GM19395 (cell line): ENCODE measurements around the gene SPTBN4.
"Not testable (repeated sequence)": the region's sequence is repeated elsewhere in the genome, so short reads cannot be mapped to it uniquely, and the experiment has no call there.

Experiments used
- ATAC-seq: cut with Tn5 transposase; IDR thresholded peaks from one replicate; pipeline ENCODE4 v1.9.1; 2021; ENCODE audit warnings: mild to moderate bottlenecking, moderate library complexity; ENCODE audit not compliant: unreplicated experiment

Gene SPTBN4

DNA sequence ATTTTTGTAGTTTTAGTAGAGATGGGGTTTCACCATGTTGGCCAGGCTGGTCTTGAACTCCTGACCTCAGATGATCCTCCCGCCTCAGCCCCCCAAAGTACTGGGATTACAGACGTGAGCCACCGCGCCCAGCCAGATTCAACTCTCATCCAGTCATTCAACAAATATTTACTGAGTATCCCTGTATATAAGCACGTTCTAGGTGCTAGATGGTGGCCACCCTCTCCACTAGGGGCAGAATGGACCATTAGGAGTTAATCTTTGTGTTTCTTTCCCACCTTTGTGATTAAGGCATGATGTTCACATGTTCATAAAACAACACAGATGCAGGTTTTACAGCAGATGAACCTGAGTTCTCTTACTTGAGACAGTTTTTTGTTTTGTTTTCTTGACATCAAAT is 117.2 kb downstream of the SPTBN4 start:
- ATAC-seq: no peak

DNA sequence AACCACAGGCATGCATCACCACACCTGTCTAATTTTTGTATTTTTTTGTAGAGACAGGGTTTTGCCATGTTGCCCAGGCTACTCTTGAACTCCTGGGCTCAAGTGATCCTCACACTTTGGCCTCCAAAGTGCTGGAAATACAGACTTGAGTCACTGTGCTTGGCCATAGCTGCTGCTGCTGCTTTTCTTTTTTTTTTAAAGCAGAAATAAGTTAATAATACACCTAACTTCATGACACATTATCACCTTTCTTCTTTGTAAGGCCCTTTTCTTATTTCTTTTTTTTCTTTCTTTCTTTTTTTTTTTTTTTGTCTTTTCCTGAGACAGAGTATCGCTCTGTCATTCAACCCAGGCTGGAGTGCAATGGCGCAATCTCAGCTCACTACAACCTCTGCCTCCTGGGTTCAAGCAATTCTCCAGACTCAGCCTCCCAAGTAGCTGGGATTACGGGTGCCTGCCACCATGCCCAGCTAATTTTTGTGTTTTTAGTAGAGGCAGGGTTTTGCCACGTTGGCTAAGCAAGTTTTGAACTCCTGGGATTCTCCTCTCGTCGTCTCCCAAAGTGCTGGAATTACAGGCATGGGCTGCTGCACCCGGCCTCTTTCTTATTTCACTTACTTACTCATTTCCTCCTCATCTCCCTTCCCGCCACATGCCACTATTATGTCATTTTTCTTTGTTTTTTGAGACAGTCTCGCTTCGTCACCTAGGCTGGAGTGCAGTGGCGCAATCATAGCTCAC is 118.6 kb downstream of the SPTBN4 start:
- ATAC-seq: no peak

DNA sequence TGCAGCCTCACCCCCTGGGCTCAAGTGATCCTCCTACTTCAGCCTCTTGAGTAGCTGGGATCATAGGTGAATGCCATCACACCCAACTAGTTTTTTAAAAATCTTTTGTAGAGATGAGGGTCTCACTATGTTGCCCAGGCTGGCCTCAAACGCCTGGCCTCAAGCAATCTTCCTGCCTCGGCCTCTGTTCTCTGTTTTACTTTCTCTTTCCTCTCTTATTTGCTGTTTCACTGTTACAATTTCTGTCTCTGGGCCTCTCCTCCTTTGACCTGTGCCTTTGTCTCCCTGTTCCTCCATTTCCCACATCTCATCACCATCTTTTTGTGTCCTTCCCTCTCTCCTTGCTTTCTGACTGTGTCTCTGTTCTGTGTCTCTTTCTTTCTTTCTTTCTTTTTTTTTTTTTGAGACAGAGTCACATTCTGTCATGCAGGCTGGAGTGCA is 119.2 kb downstream of the SPTBN4 start:
- no peak for ATAC-seq

DNA sequence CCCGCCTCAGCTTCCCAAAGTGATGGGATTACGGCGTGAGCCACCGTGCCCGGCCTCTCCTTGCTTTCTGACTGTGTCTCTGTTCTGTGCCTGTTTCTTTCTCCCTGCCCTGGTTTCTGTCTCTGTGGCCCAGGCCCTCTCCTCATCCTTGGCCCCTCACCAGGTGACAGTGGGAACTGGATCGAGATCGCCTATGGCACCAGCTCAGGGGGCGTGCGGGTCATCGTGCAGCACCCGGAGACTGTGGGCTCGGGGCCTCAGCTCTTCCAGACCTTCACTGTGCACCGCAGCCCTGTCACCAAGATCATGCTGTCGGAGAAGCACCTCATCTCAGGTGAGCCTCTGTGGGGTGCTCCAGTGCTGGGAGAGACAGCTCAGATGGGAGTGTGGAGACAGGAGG is 119.8 kb downstream of the SPTBN4 start:
- no peak for ATAC-seq

DNA sequence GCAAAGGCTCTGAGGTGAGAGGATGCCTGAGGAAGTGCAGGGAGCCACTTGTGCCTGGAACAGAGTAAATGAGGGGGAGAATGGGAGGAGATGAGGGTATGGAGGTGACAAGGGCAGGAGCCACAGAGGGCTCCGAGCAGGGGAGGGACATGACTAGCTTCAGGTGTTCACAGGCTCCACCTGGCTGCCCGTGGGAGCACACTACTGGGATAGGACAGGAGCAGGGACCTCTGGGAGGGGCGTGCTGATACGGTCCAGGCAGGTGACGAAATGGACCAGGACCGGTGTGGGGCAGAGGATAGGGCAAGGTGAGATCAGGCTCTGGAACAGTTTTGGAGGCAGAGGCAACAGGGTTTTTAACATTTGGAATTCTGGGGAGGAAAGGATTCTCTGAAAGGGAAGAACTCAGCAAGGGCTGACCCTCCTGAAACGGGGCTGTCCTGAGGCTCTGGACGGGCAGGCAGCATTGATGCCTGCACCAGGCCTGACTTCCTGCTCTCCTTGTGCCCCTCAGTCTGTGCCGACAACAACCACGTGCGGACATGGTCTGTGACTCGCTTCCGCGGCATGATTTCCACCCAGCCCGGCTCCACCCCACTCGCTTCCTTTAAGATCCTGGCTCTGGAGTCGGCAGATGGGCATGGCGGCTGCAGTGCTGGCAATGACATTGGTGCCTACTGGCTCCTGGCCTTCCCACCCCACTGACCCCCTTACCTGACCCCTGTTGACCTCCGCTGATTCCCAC is 121.5 kb downstream of the SPTBN4 start:
- ATAC-seq: no peak

DNA sequence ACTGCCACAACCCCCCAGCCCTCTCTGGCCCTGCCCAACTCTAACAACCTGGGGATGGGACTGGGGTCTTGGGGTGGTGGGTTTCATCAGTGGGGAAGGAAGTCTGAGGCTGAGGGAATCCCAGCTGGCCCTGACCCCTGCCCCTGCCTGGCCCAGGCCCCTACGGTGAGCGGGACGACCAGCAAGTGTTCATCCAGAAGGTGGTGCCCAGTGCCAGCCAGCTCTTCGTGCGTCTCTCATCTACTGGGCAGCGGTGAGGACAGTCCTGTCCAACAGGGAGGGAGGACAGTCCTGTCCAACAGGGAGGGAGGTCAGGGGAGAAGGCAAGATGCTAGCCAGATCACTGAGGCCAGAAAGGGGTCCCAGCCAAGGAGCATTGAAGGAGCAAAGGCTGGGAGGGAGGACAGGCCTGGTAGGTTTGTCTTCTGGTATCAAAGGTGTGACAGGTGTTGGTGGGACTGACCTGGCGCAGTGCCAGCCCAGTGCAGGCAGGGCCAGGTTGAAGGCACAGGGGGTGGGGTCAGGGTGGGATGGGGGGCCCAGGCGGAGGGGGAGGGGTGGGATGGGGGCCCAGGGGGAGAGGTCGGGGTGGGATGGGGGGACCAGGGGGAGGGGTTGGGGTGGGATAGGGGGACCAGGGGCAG is 122.2 kb downstream of the SPTBN4 start:
- no peak for ATAC-seq

DNA sequence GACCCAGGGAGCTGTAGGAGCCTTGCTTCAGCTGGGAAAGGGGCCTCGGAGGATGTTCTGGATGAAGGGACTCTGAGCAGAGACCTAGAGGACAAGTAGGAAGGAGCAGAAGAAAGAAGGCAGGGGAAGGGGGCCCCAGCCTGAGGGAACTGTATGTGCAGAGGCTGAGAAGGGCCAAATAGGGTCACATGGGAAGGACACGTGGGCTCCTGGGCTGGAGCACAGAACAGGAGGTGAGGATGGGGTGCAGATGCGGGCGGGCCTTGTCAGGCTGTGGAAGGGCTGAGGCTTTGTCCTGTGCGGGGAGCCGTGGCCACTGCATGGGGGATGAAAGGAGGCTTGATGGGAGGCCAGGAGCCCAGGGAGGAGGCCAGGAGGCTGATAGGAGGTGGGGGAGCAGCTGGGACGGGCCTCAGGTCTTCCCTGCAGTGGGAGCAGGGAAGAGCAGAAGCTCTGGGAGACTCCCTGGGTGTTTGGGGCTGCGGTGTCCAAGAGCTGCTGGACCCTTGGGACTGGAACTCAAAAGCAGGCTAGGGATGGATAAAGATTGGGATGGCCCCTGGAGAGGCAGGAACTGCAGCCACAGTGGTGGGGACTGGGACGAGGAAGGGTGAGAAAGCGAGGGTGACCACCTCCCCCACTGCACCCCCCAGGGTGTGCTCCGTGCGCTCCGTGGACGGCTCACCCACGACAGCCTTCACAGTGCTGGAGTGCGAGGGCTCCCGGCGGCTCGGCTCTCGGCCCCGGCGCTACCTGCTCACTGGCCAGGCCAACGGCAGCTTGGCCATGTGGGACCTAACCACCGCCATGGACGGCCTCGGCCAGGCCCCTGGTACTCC is 123.0 kb downstream of the SPTBN4 start:
- ATAC-seq: no peak

DNA sequence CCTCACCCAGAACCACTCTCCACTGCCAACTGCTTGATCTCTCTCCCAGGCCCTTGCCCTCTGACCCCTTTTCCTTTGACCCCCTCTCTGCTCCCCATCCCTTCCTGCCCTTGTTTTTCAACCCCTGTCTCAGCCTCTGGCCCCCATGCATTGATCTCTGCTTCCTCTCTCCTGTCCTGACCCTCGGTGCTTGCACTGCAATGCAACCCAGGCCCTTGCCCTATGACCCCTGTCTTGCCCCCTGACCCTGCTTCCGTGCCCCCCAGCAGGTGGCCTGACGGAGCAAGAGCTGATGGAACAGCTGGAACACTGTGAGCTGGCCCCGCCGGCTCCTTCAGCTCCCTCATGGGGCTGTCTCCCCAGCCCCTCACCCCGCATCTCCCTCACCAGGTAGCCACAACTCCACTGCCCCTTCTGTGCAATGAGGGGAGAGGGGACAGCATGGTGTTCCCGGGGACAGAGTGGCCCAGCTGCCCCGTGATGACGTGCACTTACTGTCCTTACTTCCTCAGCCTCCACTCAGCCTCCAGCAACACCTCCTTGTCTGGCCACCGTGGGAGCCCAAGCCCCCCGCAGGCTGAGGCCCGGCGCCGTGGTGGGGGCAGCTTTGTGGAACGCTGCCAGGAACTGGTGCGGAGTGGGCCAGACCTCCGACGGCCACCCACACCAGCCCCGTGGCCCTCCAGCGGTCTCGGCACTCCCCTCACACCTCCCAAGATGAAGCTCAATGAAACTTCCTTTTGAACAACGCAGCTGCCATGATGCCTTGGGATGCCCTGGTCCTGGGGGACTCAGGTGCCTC is 123.9 kb downstream of the SPTBN4 start:
- no peak for ATAC-seq

DNA sequence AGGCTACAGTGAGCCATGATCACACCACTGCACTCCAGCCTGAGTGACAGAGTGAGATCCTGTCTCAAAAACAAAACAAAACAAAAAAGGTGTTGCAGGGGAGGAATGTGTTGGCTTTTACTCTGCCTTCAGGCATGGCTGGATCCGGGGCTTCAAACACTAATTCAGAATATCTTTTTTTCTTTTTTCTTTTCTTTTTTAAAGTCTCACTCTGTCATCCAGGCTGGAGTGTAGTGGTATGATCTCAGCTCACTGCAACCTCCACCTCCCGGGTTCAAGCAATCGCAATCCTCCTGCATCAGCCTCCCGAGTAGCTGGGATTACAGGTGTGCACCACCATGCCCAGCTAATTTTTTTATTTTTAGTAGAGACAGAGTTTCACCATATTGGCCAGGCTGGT is 124.9 kb downstream of the SPTBN4 start:
- not testable (repeated sequence) for ATAC-seq

DNA sequence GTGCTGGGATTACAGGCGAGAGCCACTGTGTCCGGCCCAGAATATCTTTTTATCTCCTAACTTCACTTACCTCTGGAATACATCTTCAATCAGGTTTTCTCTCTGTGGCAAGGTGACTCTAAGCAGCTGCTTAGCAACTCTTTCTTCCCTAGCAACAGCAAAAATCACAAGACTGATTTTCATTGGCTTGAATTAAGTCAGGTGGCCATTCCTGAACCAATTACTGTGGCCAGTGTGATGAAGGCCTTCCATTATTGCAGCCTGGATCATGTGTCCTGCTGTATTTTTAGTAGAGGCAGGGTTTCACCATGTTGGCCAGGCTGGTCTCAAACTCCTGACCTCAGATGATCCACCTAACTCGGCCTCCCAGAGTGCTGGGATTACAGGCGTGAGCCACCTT is 125.4 kb downstream of the SPTBN4 start:
- no peak for ATAC-seq

DNA sequence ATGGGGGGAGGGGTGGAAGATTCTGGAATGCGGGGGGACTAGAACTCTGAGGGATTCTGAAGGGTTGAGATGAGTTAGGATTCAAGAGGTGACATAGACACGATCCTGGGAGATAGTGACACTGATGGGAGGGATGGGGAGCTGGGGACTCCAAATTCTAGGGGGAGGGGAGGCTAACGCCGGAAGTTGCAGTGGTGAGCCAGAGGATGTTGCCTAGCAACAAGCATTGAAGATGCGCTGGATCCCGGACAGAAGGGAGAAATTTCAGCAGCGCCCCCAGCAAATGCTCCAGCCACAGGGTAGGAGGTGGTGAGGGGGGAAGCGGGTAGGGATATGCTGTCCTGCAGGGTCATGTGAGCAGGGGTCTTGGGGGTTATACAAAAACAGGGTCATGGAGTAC is 127.5 kb downstream of the SPTBN4 start:
- ATAC-seq: no peak

DNA sequence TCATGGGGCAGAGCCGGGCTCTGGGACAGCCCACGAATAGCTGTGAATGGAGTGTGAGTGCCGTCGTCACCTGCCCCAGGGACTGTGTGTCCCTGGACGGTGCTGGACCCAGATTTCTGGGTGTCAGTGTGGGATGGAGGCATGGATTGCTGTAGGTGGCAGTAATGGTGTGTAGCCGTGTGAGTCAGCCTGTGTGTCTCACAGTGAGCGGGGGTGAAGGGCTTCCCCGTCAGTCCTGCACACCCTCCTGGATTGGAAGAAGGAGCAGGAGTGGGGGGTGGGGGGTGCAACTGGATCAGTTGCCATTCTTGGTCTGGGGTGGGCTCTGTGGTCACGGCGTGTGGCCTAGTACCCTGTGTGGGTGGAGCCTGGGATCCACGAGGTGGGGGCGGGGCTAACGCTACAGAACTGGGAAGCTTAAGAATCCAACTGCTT is 127.9 kb downstream of the SPTBN4 start:
- no peak for ATAC-seq

DNA sequence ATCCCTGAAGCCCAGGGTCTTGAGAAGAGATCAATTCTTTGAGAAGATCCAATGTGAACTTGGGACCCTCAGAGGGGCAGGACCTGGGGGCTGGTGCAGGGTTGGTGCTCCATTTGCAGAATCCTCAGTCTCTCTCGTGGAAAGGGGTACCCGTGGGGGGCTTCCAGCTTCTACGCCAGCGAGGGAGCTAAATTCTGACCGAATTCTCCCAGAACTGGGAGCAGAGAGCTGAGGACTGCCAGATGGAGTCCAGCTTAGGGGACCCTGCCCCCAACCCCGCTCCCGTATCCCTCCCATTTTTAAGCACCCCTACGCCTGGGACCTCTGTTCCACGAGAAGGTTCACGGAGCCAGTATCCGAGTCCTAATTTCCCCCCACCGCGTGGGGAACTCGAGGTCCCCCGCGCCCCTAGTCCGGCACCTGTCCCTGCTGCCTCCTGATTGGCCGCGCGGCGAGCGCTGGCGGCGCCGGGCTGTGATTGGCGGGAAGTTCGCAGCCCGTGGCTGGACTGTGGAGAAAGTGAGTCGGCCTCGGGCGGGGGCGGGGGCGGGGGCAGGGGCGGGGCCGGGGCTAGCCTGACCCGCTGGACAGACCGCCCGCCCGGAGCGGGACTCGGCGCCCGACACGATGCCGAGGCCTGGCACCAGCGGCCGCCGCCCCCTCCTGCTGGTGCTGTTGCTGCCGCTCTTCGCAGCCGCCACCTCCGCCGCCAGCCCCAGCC is 130.0 kb downstream of the SPTBN4 start:
- no peak for ATAC-seq

DNA sequence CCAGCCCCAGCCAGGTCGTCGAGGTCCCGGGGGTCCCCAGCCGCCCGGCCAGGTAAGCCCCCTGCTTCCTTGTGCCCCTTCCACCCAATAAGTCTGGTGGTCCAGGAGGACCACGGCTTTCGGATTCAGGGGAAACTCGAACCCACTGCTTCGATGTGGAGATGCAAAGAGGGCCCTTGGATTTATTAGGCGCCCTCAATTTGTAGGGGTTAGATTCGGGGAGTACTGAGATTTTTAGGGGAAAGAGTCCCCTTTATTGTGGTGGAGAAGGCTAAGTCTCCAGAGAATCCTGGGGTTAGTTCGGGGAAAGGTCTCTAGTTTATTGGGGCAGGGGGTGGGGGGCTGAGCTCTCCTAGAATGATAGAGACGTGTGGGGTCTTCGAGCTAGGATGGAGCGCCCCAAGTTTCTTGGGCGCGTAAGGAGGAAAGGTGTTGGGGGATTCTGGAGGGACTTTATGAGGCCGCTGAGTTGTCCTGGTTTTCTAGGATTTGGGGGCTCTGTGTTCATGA is 130.6 kb downstream of the SPTBN4 start:
- ATAC-seq: no peak

DNA sequence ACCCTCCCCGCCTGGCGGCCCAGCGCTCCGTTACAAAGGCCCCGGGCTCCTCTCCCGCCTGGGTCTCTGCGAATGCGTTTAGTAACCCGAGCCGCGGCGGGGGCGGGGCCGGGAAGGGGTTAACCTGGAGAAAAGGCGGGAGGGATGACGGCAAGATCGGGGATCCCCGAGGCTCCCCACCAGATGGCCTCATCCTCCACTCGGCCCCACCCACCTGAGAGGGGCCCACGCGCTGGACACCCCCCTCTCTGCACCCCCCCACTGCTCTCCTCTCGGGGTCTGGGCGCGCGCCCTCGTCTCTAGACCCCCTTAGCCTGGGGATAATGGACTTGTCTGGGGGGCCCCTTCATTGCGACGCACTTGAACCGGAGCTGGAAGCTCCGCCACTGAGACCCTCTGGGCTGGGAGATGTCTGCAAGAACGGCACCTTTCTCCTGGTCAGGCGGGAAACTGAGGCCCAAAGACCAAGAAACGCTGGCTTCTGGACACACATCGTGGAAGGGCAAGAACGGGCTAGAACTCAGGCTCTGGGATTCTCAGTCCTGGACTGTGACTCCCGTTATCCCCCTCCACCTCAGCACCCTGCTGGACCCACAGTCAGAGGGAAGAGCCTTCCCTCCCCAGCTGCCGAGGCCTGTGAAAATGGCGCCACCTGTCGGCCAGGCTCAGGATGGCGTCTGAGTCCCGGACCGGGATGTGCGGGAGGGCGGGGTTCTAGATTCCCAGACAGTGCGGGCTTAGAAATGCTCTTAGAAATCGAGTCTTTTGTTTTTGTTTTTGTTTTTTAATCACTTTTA is 131.5 kb downstream of the SPTBN4 start:
- ATAC-seq: no peak

DNA sequence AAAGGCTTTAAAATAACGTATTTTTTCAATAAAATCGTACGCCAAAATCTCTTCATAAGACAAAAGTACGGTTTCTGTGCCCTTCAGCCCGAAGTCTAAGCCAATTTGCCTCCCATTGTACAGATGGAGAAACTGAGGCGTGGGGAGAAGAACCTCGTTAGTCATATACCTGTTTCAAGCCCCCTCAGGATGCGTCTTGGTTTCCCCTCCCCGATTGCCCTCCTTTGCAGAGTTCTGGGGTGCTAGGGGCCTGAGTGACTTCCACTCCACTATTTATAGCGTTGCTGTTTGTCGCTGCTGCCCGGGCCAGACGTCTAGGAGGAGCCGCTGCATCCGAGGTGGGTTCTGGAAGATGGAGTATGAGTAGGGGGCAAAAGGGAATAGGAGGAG is 132.1 kb downstream of the SPTBN4 start:
- no peak for ATAC-seq

DNA sequence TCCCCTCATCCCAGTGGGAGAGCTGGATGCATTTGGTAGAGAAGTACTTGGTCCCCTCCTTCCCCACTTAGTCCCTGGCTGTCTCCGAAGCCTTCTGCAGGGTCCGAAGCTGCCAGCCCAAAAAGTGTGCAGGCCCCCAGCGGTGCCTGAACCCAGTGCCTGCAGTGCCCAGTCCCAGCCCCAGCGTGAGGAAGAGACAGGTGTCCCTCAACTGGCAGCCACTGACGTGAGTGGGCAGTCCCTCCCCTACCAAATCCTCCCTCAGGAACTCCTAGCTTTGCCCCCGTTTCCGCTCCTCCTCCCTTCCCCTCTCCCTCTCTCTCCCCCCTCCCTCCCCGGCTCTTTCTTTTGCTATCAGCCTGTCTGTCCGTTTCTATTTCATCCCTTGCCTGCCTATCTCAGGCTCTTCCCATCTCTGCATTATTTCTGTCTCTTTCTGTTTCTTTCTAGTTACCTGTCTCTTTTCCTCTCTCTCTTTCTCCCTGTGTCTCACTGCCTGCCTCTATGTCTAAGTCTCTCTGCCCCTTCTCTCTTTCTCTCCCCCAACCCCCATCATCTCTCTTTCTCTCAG is 132.6 kb downstream of the SPTBN4 start:
- no peak for ATAC-seq

DNA sequence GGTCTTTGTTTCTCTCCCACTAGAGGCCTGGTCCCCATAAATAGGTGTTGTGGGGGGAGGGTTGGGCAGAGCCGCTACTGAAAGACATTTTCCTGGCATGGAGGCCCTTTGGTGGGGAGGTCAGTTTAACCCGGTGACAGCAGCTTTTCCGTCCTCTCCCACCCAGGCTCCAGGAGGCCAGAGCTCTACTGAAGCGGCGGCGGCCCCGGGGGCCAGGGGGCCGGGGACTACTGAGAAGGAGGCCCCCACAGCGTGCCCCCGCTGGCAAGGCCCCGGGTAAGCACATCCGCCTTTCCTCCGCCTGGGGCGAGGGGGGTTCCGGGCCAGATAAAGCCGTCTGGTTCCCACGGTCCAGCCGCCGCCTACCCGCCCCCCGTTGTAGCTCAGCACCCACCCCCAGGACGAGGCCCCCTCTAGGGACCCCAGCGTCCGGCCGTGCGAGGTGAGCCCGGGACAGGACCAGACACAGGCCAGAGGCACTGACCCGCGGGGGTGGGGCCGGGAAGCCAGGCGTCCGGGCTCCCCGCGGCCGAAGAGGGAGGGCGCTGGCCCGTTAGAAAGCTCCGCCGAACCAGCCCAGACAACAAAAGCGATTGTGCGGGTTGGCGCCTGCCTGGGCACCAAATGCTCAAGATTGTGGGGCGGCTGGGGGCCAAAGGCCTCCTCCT is 133.2 kb downstream of the SPTBN4 start:
- ATAC-seq: no peak
